Uterus (tissue), 2 donors: Measurements from ENCODE around the gene PKNOX1.
"Not testable (repeated sequence)": the region's sequence is repeated elsewhere in the genome, so short reads cannot be mapped to it uniquely, and the experiment has no call there.

Experiments used
- POLR2A ChIP-seq, 2 donors: fragments of 450-650 bp; IDR thresholded peaks; one replicate each; pipeline ENCODE4 v1.6.1; 2016; ENCODE audit warnings: antibody characterized with exemption in 2 of 2, mild to moderate bottlenecking in 1 of 2, moderate library complexity in 1 of 2
- TF ChIP-seq, protein P1 (sequence below), 4 experiments: fragments of 200-600 bp in 2 of 4; fragments of 450-650 bp in 2 of 4; sonication (generic) in 2 of 4; IDR thresholded peaks; one replicate each; pipeline ENCODE4 v1.5.1; 2016 to 2019; ENCODE audit warnings: antibody characterized with exemption in 4 of 4, mild to moderate bottlenecking in 2 of 4, moderate library complexity in 1 of 4

DNA sequence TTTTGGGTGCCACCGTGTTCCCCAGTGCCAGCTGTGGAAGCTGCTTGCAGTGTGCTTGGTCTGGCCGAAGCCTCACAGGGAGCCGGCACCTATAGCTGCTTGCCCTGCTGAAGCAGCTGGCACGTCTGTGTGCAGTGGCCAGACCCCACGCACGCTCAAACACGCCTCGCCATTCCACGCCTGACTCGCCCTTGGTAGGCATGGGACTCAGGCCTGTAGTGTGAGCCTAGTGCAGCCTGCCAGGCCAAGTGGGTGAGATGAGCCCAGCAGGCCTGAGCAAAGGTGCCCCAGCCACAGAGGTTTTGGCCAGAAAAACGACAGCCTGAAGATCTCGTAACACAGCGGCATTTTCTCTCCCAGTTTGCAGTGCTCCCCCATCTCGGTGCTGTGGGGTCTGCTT, 68.9 kb downstream of the PKNOX1 start:
- TF ChIP-seq, protein P1, sequence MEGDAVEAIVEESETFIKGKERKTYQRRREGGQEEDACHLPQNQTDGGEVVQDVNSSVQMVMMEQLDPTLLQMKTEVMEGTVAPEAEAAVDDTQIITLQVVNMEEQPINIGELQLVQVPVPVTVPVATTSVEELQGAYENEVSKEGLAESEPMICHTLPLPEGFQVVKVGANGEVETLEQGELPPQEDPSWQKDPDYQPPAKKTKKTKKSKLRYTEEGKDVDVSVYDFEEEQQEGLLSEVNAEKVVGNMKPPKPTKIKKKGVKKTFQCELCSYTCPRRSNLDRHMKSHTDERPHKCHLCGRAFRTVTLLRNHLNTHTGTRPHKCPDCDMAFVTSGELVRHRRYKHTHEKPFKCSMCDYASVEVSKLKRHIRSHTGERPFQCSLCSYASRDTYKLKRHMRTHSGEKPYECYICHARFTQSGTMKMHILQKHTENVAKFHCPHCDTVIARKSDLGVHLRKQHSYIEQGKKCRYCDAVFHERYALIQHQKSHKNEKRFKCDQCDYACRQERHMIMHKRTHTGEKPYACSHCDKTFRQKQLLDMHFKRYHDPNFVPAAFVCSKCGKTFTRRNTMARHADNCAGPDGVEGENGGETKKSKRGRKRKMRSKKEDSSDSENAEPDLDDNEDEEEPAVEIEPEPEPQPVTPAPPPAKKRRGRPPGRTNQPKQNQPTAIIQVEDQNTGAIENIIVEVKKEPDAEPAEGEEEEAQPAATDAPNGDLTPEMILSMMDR (IDR thresholded peaks at IDR 0.05), result not testable (repeated sequence)
- not testable (repeated sequence) for TF ChIP-seq POLR2A (IDR thresholded peaks at IDR 0.05)
